ENCODE results near the gene HMCN1. TPM values are rescaled to one million over a fixed set of nuclear protein-coding genes. Genes with fewer than 3 reads are reported as not detected.

The HMCN1 gene
- polyA plus RNA-seq, 1 donor from 2014 or later = 0.66 TPM

GRCh38 chr1:186129758-186130157 lies 395.6 kb downstream of the HMCN1 start:
- Histone ChIP-seq H4K20me1 (ENCODE audit: insufficient read depth) (no peaks in the 10 kb centered on the region), H3F3A (ENCODE audit: insufficient read depth, low read length, poor library complexity, severe bottlenecking) (no peaks in the 10 kb centered on the region), H2AFZ (ENCODE audit: low read depth, low read length) (no peak overlapping the region), H3K9me2 (ENCODE audit: insufficient read depth, low read length) (no peaks in the 10 kb centered on the region), H3K9ac (ENCODE audit: low read length) (no peak overlapping the region), H3K4me3 (ENCODE audit: low read length) (no peak overlapping the region), H3K4me2 (ENCODE audit: low read length) (no peak overlapping the region), H3K79me2 (replicated peaks; ENCODE audit: insufficient read depth, low read length) (no peaks in the 10 kb centered on the region), H3K36me3 (ENCODE audit: insufficient read depth, low read length) (no peaks in the 10 kb centered on the region), H3K9me3 (ENCODE audit: low read length) (no peaks in the 10 kb centered on the region), H3K27ac (ENCODE audit: low read length) (no peak overlapping the region), H3K27me3 (ENCODE audit: insufficient read depth, low read depth, low read length) (no peaks in the 10 kb centered on the region)
- TF ChIP-seq RAD21 (conservative IDR thresholded peaks at IDR 0.05) (no peak), POLR2AphosphoS5 (IDR thresholded peaks at IDR 0.05) (peak; percentile 33), EZH2 (IDR thresholded peaks at IDR 0.05; ENCODE audit: borderline replicate concordance, insufficient read depth, low read length, poor library complexity, severe bottlenecking) (no peak)

GRCh38 chr1:186139115-186139514 lies 404.9 kb downstream of the HMCN1 start:
- no peaks in the 10 kb centered on the region for H3K79me2 ChIP-seq (replicated peaks; ENCODE audit: insufficient read depth, low read length)
- no peaks in the 10 kb centered on the region for H3F3A ChIP-seq (ENCODE audit: insufficient read depth, low read length, poor library complexity, severe bottlenecking)
- H2AFZ ChIP-seq (ENCODE audit: low read depth, low read length) = no peak overlapping the region
- no peaks in the 10 kb centered on the region for H3K9me3 ChIP-seq (ENCODE audit: low read length)
- TF ChIP-seq TAF1 (IDR thresholded peaks at IDR 0.05; ENCODE audit: low read depth) = no peak
- no peak for TF ChIP-seq MXI1 (conservative IDR thresholded peaks at IDR 0.05; ENCODE audit: poor library complexity, severe bottlenecking)
- no peak for TF ChIP-seq RAD21 (conservative IDR thresholded peaks at IDR 0.05)
- TF ChIP-seq REST (IDR thresholded peaks at IDR 0.05; ENCODE audit: borderline replicate concordance) = no peak
- TF ChIP-seq POLR2AphosphoS5 (IDR thresholded peaks at IDR 0.05) = no peak
- no peak overlapping the region for H3K9ac ChIP-seq (ENCODE audit: low read length)
- no peak overlapping the region for H3K4me2 ChIP-seq (ENCODE audit: low read length)
- no peaks in the 10 kb centered on the region for H3K27me3 ChIP-seq (ENCODE audit: insufficient read depth, low read depth, low read length)
- H3K4me3 ChIP-seq (ENCODE audit: low read length) = no peak overlapping the region
- H3K27ac ChIP-seq (ENCODE audit: low read length) = no peak overlapping the region
- H3K9me2 ChIP-seq (ENCODE audit: insufficient read depth, low read length) = no peaks in the 10 kb centered on the region
- H4K20me1 ChIP-seq (ENCODE audit: insufficient read depth) = no peaks in the 10 kb centered on the region
- H3K36me3 ChIP-seq (ENCODE audit: insufficient read depth, low read length) = no peaks in the 10 kb centered on the region

GRCh38 chr1:186139701-186140100 lies 405.5 kb downstream of the HMCN1 start:
- H2AFZ ChIP-seq (ENCODE audit: low read depth, low read length) = no peak overlapping the region
- H3K4me3 ChIP-seq (ENCODE audit: low read length) = no peak overlapping the region
- no peaks in the 10 kb centered on the region for H3F3A ChIP-seq (ENCODE audit: insufficient read depth, low read length, poor library complexity, severe bottlenecking)
- no peaks in the 10 kb centered on the region for H3K27me3 ChIP-seq (ENCODE audit: insufficient read depth, low read depth, low read length)
- TF ChIP-seq POLR2AphosphoS5 (IDR thresholded peaks at IDR 0.05) = no peak
- no peak for TF ChIP-seq MXI1 (conservative IDR thresholded peaks at IDR 0.05; ENCODE audit: poor library complexity, severe bottlenecking)
- H3K9me3 ChIP-seq (ENCODE audit: low read length) = no peaks in the 10 kb centered on the region
- no peaks in the 10 kb centered on the region for H3K79me2 ChIP-seq (replicated peaks; ENCODE audit: insufficient read depth, low read length)
- no peak overlapping the region for H3K9ac ChIP-seq (ENCODE audit: low read length)
- no peak overlapping the region for H3K27ac ChIP-seq (ENCODE audit: low read length)
- no peaks in the 10 kb centered on the region for H3K36me3 ChIP-seq (ENCODE audit: insufficient read depth, low read length)
- no peaks in the 10 kb centered on the region for H4K20me1 ChIP-seq (ENCODE audit: insufficient read depth)
- H3K9me2 ChIP-seq (ENCODE audit: insufficient read depth, low read length) = no peaks in the 10 kb centered on the region
- H3K4me2 ChIP-seq (ENCODE audit: low read length) = no peak overlapping the region

- H3K9me2 ChIP-seq (ENCODE audit: insufficient read depth, low read length) = no peaks in the 10 kb centered on the region
- no peak overlapping the region for H3K4me3 ChIP-seq (ENCODE audit: low read length)
- no peaks in the 10 kb centered on the region for H3F3A ChIP-seq (ENCODE audit: insufficient read depth, low read length, poor library complexity, severe bottlenecking)
- H3K79me2 ChIP-seq (replicated peaks; ENCODE audit: insufficient read depth, low read length) = no peaks in the 10 kb centered on the region
- H3K36me3 ChIP-seq (ENCODE audit: insufficient read depth, low read length) = no peaks in the 10 kb centered on the region
- no peak overlapping the region for H3K9ac ChIP-seq (ENCODE audit: low read length)
- H4K20me1 ChIP-seq (ENCODE audit: insufficient read depth) = no peaks in the 10 kb centered on the region
- H3K27me3 ChIP-seq (ENCODE audit: insufficient read depth, low read depth, low read length) = no peaks in the 10 kb centered on the region
- H3K4me2 ChIP-seq (ENCODE audit: low read length) = no peak overlapping the region
- no peak overlapping the region for H2AFZ ChIP-seq (ENCODE audit: low read depth, low read length)
- no peaks in the 10 kb centered on the region for H3K9me3 ChIP-seq (ENCODE audit: low read length)
- H3K27ac ChIP-seq (ENCODE audit: low read length) = no peak overlapping the region
- no peak for TF ChIP-seq EP300 (conservative IDR thresholded peaks at IDR 0.05; ENCODE audit: poor library complexity, severe bottlenecking)
- TF ChIP-seq POLR2AphosphoS5 (IDR thresholded peaks at IDR 0.05) = no peak
- TF ChIP-seq REST (IDR thresholded peaks at IDR 0.05; ENCODE audit: borderline replicate concordance) = no peak
- TF ChIP-seq EZH2 (IDR thresholded peaks at IDR 0.05; ENCODE audit: borderline replicate concordance, insufficient read depth, low read length, poor library complexity, severe bottlenecking) = no peak
- TF ChIP-seq RAD21 (conservative IDR thresholded peaks at IDR 0.05) = no peak
- TF ChIP-seq TAF1 (IDR thresholded peaks at IDR 0.05; ENCODE audit: low read depth) = no peak
- TF ChIP-seq, protein P1, sequence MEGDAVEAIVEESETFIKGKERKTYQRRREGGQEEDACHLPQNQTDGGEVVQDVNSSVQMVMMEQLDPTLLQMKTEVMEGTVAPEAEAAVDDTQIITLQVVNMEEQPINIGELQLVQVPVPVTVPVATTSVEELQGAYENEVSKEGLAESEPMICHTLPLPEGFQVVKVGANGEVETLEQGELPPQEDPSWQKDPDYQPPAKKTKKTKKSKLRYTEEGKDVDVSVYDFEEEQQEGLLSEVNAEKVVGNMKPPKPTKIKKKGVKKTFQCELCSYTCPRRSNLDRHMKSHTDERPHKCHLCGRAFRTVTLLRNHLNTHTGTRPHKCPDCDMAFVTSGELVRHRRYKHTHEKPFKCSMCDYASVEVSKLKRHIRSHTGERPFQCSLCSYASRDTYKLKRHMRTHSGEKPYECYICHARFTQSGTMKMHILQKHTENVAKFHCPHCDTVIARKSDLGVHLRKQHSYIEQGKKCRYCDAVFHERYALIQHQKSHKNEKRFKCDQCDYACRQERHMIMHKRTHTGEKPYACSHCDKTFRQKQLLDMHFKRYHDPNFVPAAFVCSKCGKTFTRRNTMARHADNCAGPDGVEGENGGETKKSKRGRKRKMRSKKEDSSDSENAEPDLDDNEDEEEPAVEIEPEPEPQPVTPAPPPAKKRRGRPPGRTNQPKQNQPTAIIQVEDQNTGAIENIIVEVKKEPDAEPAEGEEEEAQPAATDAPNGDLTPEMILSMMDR (IDR thresholded peaks at IDR 0.05; ENCODE audit: poor library complexity, severe bottlenecking) = no peak
Observed at GRCh38 chr1:186142159-186142558, 408.0 kb downstream of the HMCN1 start.
